Skeletal muscle satellite cell (primary cell): ENCODE measurements around the gene CFAP46.

Experiments
- H3K27me3 ChIP-seq: 2 replicates; pipeline ENCODE4 v1.7.0; 2013; ENCODE audit warnings: low read length; ENCODE audit not compliant: control insufficient read depth, insufficient read depth
- H3K36me3 ChIP-seq: 2 replicates; pipeline ENCODE4 v1.7.0; 2013; ENCODE audit warnings: mild to moderate bottlenecking, control low read depth, low read length; ENCODE audit not compliant: insufficient read depth
- H3K4me1 ChIP-seq: 2 replicates; pipeline ENCODE4 v1.7.0; 2013; ENCODE audit warnings: low read length; ENCODE audit not compliant: control insufficient read depth, insufficient read depth
- H3K4me2 ChIP-seq: 2 replicates; pipeline ENCODE4 v1.7.0; 2013; ENCODE audit warnings: mild to moderate bottlenecking, low read length
- H3K4me3 ChIP-seq: 2 replicates; pipeline ENCODE4 v1.7.0; 2013; ENCODE audit warnings: low read length
- H3K9ac ChIP-seq: 2 replicates; pipeline ENCODE4 v1.7.0; 2013; ENCODE audit warnings: mild to moderate bottlenecking, low read depth, low read length, moderate library complexity
- H3K9me3 ChIP-seq: replicated peaks from 2 replicates; pipeline ENCODE4 v1.7.0; 2013; ENCODE audit warnings: mild to moderate bottlenecking, control low read depth, low read length

The CFAP46 gene

DNA sequence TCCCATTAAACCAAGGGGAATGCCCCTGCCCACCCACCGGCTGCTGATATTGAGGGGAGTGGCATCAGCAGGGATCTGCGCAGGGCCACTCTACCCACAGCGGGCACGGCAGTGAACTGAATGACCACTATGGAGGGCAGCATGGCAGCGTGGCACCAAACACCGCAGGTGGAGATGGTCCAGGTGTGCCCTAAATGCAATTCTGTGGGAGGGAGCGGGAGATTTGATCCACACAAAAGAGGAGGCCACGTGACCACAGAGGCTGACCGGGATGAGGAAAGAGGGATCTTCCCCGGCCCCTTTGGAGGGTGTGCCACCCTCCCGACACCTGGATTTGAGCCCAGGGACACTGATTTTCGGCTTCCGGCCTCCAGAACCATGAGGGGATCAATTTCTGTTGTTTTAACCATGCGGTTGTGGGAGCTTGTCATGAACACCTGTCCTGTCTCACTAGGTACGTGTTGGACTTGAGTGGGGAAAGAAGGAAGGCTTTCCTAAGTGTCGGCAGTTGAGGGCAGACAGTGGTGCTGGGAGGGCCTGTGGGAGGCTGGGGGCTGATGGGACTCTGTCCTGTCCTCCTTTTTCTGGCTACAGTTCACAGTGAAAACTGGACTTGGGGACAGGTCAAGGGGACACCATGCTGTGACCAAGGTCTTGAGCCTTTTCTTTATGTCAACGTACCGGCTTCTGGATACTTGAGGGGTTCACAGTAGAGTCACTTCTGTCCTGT, 66.1 kb downstream of the CFAP46 start:
- H3K9ac ChIP-seq: no peak overlapping the region
- H3K4me2 ChIP-seq: no peak overlapping the region
- no peaks in the 10 kb centered on the region for H3K36me3 ChIP-seq
- H3K4me1 ChIP-seq: no peaks in the 10 kb centered on the region
- H3K27me3 ChIP-seq: peaks cover 22% of the 10 kb centered on the region
- H3K4me3 ChIP-seq: no peak overlapping the region
- no peaks in the 10 kb centered on the region for H3K9me3 ChIP-seq

- Histone ChIP-seq H3K9me3 (no peaks in the 10 kb centered on the region), H3K27me3 (peaks cover 18% of the 10 kb centered on the region), H3K4me2 (no peak overlapping the region), H3K4me1 (no peaks in the 10 kb centered on the region), H3K4me3 (no peak overlapping the region), H3K36me3 (no peaks in the 10 kb centered on the region), H3K9ac (no peak overlapping the region)
These were observed 66.9 kb downstream of the CFAP46 start for GRCh38 chr10:132875435-132875834.

DNA sequence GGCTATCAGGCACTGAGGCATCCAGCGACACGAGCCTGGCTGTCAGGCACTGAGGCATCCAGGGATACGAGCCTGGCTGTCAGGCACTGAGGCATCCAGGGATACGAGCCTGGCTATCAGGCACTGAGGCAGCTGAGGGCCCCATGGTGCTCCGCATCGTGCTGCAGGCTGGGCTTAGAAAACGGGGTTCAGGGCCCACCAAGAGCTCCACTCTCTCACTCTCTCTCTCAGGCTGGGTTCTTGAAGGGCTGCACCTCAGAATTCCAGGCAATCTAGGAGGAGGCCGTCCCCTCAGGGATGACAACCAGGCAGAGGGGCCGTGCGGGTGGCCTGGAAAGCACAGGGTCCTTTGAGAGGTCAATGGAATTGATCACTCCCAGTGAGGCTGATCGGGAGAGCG, 69.0 kb downstream of the CFAP46 start:
- Histone ChIP-seq H3K27me3 (peaks cover 12% of the 10 kb centered on the region), H3K9me3 (no peaks in the 10 kb centered on the region), H3K9ac (no peak overlapping the region), H3K4me3 (no peak overlapping the region), H3K36me3 (no peaks in the 10 kb centered on the region), H3K4me1 (no peaks in the 10 kb centered on the region), H3K4me2 (no peak overlapping the region)

- no peak overlapping the region for H3K9ac ChIP-seq
- H3K4me1 ChIP-seq: no peaks in the 10 kb centered on the region
- H3K9me3 ChIP-seq: no peaks in the 10 kb centered on the region
- no peaks in the 10 kb centered on the region for H3K36me3 ChIP-seq
- peaks cover 12% of the 10 kb centered on the region for H3K27me3 ChIP-seq
- H3K4me3 ChIP-seq: no peak overlapping the region
- no peak overlapping the region for H3K4me2 ChIP-seq
These were observed 69.7 kb downstream of the CFAP46 start for GRCh38 chr10:132872658-132873057.

- no peaks in the 10 kb centered on the region for H3K36me3 ChIP-seq
- H3K27me3 ChIP-seq: peaks cover 7% of the 10 kb centered on the region
- no peak overlapping the region for H3K4me3 ChIP-seq
- no peak overlapping the region for H3K4me2 ChIP-seq
- H3K9ac ChIP-seq: no peak overlapping the region
- no peaks in the 10 kb centered on the region for H3K4me1 ChIP-seq
- H3K9me3 ChIP-seq: no peaks in the 10 kb centered on the region
These were observed 71.9 kb downstream of the CFAP46 start for GRCh38 chr10:132870426-132870825.

- H3K4me3 ChIP-seq: no peak overlapping the region
- no peak overlapping the region for H3K9ac ChIP-seq
- no peaks in the 10 kb centered on the region for H3K36me3 ChIP-seq
- no peak overlapping the region for H3K4me2 ChIP-seq
- no peaks in the 10 kb centered on the region for H3K4me1 ChIP-seq
- H3K9me3 ChIP-seq: no peaks in the 10 kb centered on the region
- peaks cover 2% of the 10 kb centered on the region for H3K27me3 ChIP-seq
These were observed 72.7 kb downstream of the CFAP46 start for GRCh38 chr10:132869621-132870020.

- no peak overlapping the region for H3K9ac ChIP-seq
- H3K4me1 ChIP-seq: no peaks in the 10 kb centered on the region
- H3K9me3 ChIP-seq: no peaks in the 10 kb centered on the region
- H3K4me3 ChIP-seq: no peak overlapping the region
- peaks cover 2% of the 10 kb centered on the region for H3K27me3 ChIP-seq
- no peaks in the 10 kb centered on the region for H3K36me3 ChIP-seq
- H3K4me2 ChIP-seq: no peak overlapping the region
These were observed 73.4 kb downstream of the CFAP46 start for GRCh38 chr10:132868995-132869394.

- Histone ChIP-seq H3K4me1 (no peaks in the 10 kb centered on the region), H3K36me3 (no peaks in the 10 kb centered on the region), H3K9me3 (no peaks in the 10 kb centered on the region), H3K4me2 (no peak overlapping the region), H3K9ac (no peak overlapping the region), H3K27me3 (peaks cover 4% of the 10 kb centered on the region), H3K4me3 (no peak overlapping the region)
These were observed 74.3 kb downstream of the CFAP46 start for GRCh38 chr10:132867801-132868644.

DNA sequence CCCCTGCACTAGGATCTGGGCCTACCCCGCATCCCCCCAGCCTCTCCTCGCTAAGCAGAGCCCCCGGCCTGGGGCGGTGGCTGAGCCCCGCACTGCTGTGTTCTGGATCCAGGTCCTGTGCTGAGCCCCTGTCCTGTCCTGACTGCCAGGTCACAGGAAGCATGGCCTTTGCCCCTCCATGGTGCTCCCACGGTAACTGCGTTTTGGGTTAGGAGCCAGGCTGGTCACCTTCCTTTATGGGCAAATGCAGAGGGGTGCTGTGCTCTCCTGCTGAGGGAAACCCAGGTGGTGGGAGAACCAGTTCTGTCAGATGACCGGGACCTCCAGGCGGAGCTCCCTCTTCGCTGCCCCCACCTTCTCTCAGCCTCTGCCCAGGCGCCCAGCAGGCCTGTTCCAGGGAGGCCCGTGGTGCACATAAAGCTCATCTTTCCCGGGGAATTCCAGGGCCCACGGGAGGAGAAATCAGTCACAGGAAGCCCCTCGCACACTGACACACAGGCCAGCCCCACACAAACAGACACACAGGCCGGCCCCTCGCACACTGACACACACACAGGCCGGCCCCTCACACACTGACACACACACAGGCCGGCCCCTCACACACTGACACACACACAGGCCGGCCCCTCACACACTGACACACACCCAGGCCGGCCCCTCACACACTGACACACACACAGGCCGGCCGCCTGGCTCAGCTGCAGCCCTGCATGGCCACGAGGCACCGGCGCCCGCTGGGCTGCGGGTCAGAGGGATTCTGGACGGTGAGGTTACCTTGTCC, 75.6 kb downstream of the CFAP46 start:
- H3K36me3 ChIP-seq: no peaks in the 10 kb centered on the region
- H3K9me3 ChIP-seq: no peaks in the 10 kb centered on the region
- H3K4me3 ChIP-seq: no peak overlapping the region
- no peak overlapping the region for H3K9ac ChIP-seq
- peaks cover 7% of the 10 kb centered on the region for H3K27me3 ChIP-seq
- H3K4me1 ChIP-seq: no peaks in the 10 kb centered on the region
- no peak overlapping the region for H3K4me2 ChIP-seq

DNA sequence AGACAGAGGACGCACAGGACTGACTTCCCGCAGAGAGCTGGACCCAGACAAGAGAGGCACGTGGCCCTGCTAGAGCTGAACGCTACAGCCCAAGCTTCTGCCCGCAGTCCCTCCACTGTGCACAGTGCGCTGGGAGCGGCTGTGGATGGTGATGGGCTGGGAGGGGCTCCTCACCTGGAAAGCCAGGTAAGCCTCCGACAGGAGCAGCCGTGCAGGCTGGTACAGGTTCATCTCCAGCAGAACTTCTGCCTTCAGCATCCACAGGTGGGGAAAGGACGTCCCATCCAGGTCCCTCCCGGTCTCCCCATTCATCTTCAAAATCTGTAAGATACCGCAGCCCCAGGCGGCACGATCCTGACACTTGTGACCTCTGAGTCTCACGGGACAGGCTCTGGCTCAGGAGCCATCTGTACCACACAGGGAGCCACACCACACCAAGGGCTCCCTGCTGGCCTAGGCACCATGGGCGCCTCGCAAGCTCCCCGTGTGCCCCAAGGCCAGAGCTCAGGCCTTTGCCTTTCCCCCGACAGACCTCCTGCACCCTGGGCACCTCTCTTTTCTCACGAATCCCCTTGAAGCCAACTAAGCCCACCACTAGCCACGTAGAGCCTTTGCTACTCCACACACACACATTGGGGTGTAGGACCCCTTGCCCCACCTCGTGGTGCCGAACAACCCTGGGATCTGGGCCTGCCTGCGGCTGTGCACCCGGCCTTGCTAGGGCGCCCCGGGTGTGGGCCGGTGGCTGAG, 76.3 kb downstream of the CFAP46 start:
- H3K9me3 ChIP-seq: no peaks in the 10 kb centered on the region
- H3K4me1 ChIP-seq: no peaks in the 10 kb centered on the region
- H3K4me2 ChIP-seq: no peak overlapping the region
- H3K27me3 ChIP-seq: peaks cover 9% of the 10 kb centered on the region
- H3K4me3 ChIP-seq: no peak overlapping the region
- H3K9ac ChIP-seq: no peak overlapping the region
- H3K36me3 ChIP-seq: no peaks in the 10 kb centered on the region

DNA sequence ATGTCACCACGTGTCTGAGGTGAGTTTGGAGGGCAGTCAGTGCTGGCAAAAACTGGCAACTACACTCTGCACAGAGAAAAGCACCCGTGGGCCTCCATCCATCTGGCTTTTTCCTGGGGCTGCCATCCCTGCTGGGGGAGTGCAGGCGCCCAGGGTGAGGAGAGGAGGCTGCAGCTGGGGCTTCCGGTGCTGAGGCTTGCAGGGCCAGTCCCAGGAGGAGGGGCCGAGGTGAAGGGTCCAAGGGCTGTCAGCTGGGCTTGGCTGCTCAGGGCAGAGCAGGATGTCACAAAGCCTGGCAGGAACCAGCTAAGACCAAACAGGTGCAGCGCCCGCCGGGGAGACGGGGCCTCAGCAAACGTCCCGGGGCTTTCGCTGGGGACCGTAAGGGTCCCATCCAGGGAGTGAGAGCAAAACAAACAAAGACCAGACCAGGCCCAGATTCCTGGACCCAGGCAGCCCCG, 77.2 kb downstream of the CFAP46 start:
- Histone ChIP-seq H3K36me3 (no peaks in the 10 kb centered on the region), H3K4me1 (no peaks in the 10 kb centered on the region), H3K9me3 (no peaks in the 10 kb centered on the region), H3K27me3 (peaks cover 16% of the 10 kb centered on the region), H3K4me3 (no peak overlapping the region), H3K9ac (no peak overlapping the region), H3K4me2 (no peak overlapping the region)
